Ishikawa (cell line): ENCODE results near the gene S100A5.
A peak's percentile ranks its signal among the peaks of the same experiment; 100 is the strongest.

Source experiments
- CEBPB ChIP-seq: IDR thresholded peaks from 2 replicates; pipeline ENCODE4 v1.6.1; 2012
- CREB1 ChIP-seq: IDR thresholded peaks from 2 replicates; pipeline ENCODE4 v1.6.1; 2012; ENCODE audit warnings: low read depth
- EGR1 ChIP-seq: IDR thresholded peaks from 2 replicates; pipeline ENCODE4 v1.6.1; 2012
- EP300 ChIP-seq: IDR thresholded peaks from 2 replicates; pipeline ENCODE4 v1.6.1; 2012; ENCODE audit warnings: borderline replicate concordance
- FOXM1 ChIP-seq: IDR thresholded peaks from 2 replicates; pipeline ENCODE4 v1.6.1; 2012; ENCODE audit warnings: low read depth, borderline replicate concordance
- MAX ChIP-seq: IDR thresholded peaks from 2 replicates; pipeline ENCODE4 v1.6.1; 2012
- NFIC ChIP-seq: IDR thresholded peaks from 2 replicates; pipeline ENCODE4 v1.6.1; 2012
- RAD21 ChIP-seq: IDR thresholded peaks from 2 replicates; pipeline ENCODE4 v1.6.1; 2012; ENCODE audit warnings: low read depth
- REST ChIP-seq: IDR thresholded peaks from 2 replicates; pipeline ENCODE4 v1.6.1; 2012; ENCODE audit warnings: low read depth, mild to moderate bottlenecking
- TAF1 ChIP-seq: IDR thresholded peaks from 2 replicates; pipeline ENCODE4 v1.6.1; 2012; ENCODE audit warnings: low read depth, mild to moderate bottlenecking
- TCF12 ChIP-seq: IDR thresholded peaks from 2 replicates; pipeline ENCODE4 v1.6.1; 2012; ENCODE audit warnings: low read depth
- TEAD4 ChIP-seq: IDR thresholded peaks from 2 replicates; pipeline ENCODE4 v1.6.1; 2012
- USF1 ChIP-seq: IDR thresholded peaks from 2 replicates; pipeline ENCODE4 v1.6.1; 2012
- YY1 ChIP-seq: IDR thresholded peaks from 2 replicates; pipeline ENCODE4 v1.6.1; 2012; ENCODE audit warnings: low read depth
- ZBTB7A ChIP-seq: IDR thresholded peaks from 2 replicates; pipeline ENCODE4 v1.6.1; 2012; ENCODE audit warnings: low read depth

The S100A5 gene

GRCh38 chr1:153541641-153542590 is 1.2 kb upstream of the S100A5 start:
- TF ChIP-seq USF1 (no peak), NFIC (no peak), RAD21 (no peak), TEAD4 (no peak), TAF1 (no peak), FOXM1 (no peak), EP300 (no peak), YY1 (no peak), EGR1 (no peak), TCF12 (no peak), REST (no peak), CREB1 (no peak), MAX (no peak)

- TF ChIP-seq USF1 (no peak), TAF1 (no peak), REST (no peak), EGR1 (no peak), YY1 (no peak), ZBTB7A (no peak), TCF12 (no peak), TEAD4 (no peak), EP300 (no peak), NFIC (no peak), RAD21 (no peak)
These were observed 1.2 kb downstream of the S100A5 start for GRCh38 chr1:153539395-153540093.

GRCh38 chr1:153538315-153538821 is 2.4 kb downstream of the S100A5 start:
- TF ChIP-seq YY1: no peak
- 0 out of 2 replicates have a peak, but pooled peaks have one; percentile 36 for TF ChIP-seq MAX
- TF ChIP-seq USF1: peak; percentile 91
- TF ChIP-seq CEBPB: no peak
- peak; percentile 66; the same call in 1 of the 2 replicates for TF ChIP-seq NFIC

GRCh38 chr1:153537376-153537730 is 3.4 kb downstream of the S100A5 start:
- no peak for TF ChIP-seq ZBTB7A
- TF ChIP-seq MAX: no peak
- no peak for TF ChIP-seq TAF1
- TF ChIP-seq USF1: no peak
- no peak for TF ChIP-seq CEBPB
- TF ChIP-seq RAD21: no peak
- TF ChIP-seq EGR1: no peak
